Measurements from ENCODE around the gene UHMK1.
"Not testable (repeated sequence)": the region's sequence is repeated elsewhere in the genome, so short reads cannot be mapped to it uniquely, and the experiment has no call there.

Gene UHMK1

DNA sequence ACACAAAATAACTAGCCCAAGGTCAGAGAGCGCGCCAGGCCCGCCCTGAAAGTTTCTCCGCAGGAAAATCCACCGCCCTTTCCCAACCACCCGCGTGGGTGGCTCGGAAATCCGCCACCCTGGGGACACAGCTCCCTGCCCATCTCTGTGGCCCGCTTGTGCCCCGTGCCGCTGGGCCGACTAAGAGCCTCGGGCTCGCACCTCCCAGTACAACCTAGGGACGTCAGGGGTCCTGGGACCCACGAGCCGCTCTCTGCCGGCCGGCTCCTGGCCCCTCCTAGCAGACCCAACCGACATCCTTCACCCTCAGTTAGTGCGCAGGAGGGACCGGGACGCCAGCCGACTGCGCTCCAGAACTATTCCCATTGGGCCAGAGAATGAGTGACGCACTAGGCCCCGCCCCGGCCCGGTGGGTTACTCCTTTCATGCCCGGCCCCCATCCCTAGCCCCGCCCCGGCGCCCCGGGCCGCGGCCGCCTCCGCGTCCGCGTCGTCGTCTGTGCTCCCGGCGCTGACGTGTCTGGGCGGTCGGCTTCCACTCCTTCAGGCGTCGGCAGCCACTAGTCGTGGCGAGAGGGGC, 63.5 kb downstream of the UHMK1 start:
- FAIRE-seq (peak; percentile 96), DNase-seq (ENCODE audit: insufficient read length, low spot score) (peak; percentile 85)
- no peak for TF ChIP-seq SPI1 (IDR thresholded peaks at IDR 0.05; ENCODE audit: low read depth, low read length)
- TF ChIP-seq POU2F2 (IDR thresholded peaks at IDR 0.05; ENCODE audit: low read depth, low read length) = 0 out of 2 replicates have a peak, but pooled peaks have one; percentile 30
- TF ChIP-seq POLR2AphosphoS5 (IDR thresholded peaks at IDR 0.05; ENCODE audit: low read depth, low read length) = peak; percentile 59; the same call in 1 of the 2 replicates

DNA sequence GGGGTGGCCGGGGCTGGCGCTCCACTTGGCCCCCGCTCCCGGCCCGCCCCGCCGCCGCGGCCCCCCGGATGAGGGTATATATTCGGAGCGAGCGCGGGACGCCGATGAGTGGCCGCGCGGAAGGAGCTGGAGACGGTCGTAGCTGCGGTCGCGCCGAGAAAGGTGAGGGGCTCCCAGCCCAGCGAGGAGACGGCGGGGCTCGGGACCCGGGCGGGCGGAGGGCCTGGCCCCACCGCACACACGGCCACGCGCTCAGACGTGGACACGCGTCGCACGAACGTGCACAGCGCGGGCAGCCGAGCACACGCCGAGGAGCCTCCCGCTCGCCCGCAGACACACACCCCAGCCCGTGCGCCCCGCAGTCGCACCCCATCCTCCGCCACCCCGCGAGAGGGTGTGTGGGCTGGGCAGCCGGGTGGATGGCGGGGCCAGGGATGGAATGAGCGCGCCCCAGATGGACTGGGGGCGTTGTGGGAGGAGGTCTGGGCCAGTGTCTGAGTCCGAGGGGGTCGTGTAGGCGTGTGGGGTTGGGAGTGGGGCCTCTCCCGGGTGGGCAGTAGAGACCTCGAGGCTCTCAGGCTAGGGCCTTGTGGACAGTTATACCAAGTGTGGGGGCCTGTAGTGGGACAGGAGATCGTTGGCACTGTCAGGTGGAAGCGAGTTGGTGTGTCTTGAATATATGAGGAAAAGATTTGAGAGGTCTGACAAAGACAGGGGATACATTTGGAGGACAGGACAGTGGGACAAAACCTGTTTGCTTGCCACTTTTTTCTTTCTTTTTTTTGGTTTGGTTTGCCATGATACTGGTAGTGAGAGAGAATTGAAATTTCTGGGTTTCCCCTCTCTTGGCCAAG, 64.2 kb downstream of the UHMK1 start, which contains the start of gene UAP1:
UAP1 (plus strand) TSS at position 107 of the 854 bp plus-strand sequence. CDS start 4,347 bp downstream, outside the sequence.
- TF ChIP-seq SPI1 (IDR thresholded peaks at IDR 0.05; ENCODE audit: low read depth, low read length) = no peak
- TF ChIP-seq POLR2AphosphoS5 (IDR thresholded peaks at IDR 0.05; ENCODE audit: low read depth, low read length) = peak; percentile 69; the same call in 1 of the 2 replicates
- no peak for TF ChIP-seq POU2F2 (IDR thresholded peaks at IDR 0.05; ENCODE audit: low read depth, low read length)
- 0 out of 2 replicates have a peak, but pooled peaks have one; percentile 7 for TF ChIP-seq TAF1 (IDR thresholded peaks at IDR 0.05; ENCODE audit: low read depth, low read length)
- TF ChIP-seq POLR2A (IDR thresholded peaks at IDR 0.05; ENCODE audit: low read depth, low read length) = no peak; the same call in 1 of the 2 replicates
- TF ChIP-seq PAX5 (IDR thresholded peaks at IDR 0.05; ENCODE audit: insufficient read depth, low read length, severe bottlenecking) = no peak
- FAIRE-seq (no peak), DNase-seq (ENCODE audit: insufficient read length, low spot score) (peak; percentile 24)

DNA sequence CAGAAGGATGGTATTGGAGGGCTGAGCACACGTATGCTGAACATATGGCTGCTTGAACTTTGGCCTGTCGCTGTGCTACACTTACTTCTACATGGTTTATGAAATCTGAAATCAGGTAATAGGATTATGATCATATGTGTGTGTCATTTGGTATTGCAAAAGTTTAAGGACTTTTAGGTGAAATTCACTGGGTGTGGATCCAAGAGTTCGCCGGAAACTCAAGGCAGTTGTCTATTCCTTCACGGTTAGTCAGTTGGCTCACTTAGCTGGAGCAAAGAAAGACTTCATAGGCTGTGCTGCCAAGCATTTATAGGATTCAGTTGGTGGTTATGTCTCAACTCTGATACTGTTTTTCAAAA, 64.8 kb downstream of the UHMK1 start:
- peak; percentile 31 for FAIRE-seq

DNA sequence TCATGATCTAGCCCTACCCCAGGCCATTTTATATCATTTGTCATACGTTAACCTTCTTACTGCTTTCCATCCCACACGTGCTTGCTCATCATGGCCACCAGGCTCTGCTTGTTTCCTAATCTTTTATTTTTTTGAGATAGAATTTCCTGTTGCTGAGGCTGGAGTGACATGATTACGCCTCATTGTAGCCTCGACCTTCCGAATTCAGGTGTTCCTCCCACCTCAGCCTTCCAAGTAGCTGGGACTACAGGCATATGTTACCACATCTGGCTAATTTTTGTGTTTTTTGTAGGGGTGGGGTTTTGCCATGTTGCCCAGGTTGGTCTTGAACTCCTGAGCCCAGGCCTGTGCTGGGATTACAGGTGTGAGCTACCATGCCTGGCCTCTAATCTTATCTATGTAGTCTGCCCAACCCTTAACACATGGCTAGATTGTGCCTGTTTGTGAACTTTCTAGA, 67.2 kb downstream of the UHMK1 start:
- FAIRE-seq (no peak), DNase-seq (ENCODE audit: insufficient read length, low spot score) (no peak)
- no peak for TF ChIP-seq SPI1 (IDR thresholded peaks at IDR 0.05; ENCODE audit: low read depth, low read length)

More for the DNA sequence above, 64.8 kb downstream of the UHMK1 start:
- DNase-seq (ENCODE audit: insufficient read length, low spot score) = no peak
- TF ChIP-seq POU2F2 (IDR thresholded peaks at IDR 0.05; ENCODE audit: low read depth, low read length) (no peak), PAX5 (IDR thresholded peaks at IDR 0.05; ENCODE audit: insufficient read depth, low read length, severe bottlenecking) (no peak), POLR2AphosphoS5 (IDR thresholded peaks at IDR 0.05; ENCODE audit: low read depth, low read length) (no peak), TAF1 (IDR thresholded peaks at IDR 0.05; ENCODE audit: low read depth, low read length) (no peak), POLR2A (IDR thresholded peaks at IDR 0.05; ENCODE audit: low read depth, low read length) (no peak), SPI1 (IDR thresholded peaks at IDR 0.05; ENCODE audit: low read depth, low read length) (no peak)

DNA sequence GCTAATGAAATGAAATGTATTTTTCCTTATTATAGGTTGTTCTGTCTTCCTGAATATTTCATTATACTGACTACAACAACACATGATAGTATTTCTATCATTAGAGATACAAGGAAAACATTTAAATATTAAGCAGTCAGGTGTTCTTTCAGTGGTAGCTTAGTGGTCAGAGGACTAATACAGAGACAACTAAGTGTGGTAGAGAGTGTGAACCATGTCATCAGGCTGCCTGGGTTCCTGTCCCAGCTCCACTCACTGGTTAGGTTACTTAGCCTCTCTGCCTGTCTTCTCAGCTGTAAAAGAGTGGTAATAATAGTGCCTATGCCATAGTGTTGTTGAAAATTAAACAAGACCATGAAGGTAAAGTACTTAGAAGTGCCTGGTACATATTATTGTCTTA, 67.8 kb downstream of the UHMK1 start:
- DNase-seq (ENCODE audit: insufficient read length, low spot score) (no peak), FAIRE-seq (no peak)
- TF ChIP-seq POLR2A (IDR thresholded peaks at IDR 0.05; ENCODE audit: low read depth, low read length) (no peak), SPI1 (IDR thresholded peaks at IDR 0.05; ENCODE audit: low read depth, low read length) (no peak), POU2F2 (IDR thresholded peaks at IDR 0.05; ENCODE audit: low read depth, low read length) (no peak), POLR2AphosphoS5 (IDR thresholded peaks at IDR 0.05; ENCODE audit: low read depth, low read length) (no peak), PAX5 (IDR thresholded peaks at IDR 0.05; ENCODE audit: insufficient read depth, low read length, severe bottlenecking) (no peak), TAF1 (IDR thresholded peaks at IDR 0.05; ENCODE audit: low read depth, low read length) (no peak)

DNA sequence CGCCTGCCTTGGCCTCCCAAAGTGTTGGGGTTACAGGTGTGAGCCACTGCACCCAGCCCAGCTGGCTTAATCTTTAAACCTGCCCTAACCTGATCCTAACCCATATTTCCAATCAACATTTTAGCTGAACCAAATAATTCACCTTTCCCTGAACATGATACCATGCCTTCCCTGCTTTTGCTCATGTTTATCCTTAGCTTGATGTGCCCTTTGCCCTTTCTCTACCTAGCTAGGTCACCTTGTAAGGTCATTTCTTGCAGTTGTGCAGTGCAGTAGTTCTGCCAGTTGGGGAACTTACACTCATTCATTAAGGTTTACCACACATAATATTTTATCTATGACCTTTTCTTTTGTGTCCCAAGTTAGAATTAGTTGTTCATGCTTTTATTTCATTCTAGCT, 69.3 kb downstream of the UHMK1 start:
- DNase-seq (ENCODE audit: insufficient read length, low spot score) (no peak), FAIRE-seq (no peak)
- TF ChIP-seq SPI1 (IDR thresholded peaks at IDR 0.05; ENCODE audit: low read depth, low read length) (no peak), PAX5 (IDR thresholded peaks at IDR 0.05; ENCODE audit: insufficient read depth, low read length, severe bottlenecking) (no peak), POLR2AphosphoS5 (IDR thresholded peaks at IDR 0.05; ENCODE audit: low read depth, low read length) (no peak), POU2F2 (IDR thresholded peaks at IDR 0.05; ENCODE audit: low read depth, low read length) (no peak), TAF1 (IDR thresholded peaks at IDR 0.05; ENCODE audit: low read depth, low read length) (no peak), POLR2A (IDR thresholded peaks at IDR 0.05; ENCODE audit: low read depth, low read length) (no peak)

DNA sequence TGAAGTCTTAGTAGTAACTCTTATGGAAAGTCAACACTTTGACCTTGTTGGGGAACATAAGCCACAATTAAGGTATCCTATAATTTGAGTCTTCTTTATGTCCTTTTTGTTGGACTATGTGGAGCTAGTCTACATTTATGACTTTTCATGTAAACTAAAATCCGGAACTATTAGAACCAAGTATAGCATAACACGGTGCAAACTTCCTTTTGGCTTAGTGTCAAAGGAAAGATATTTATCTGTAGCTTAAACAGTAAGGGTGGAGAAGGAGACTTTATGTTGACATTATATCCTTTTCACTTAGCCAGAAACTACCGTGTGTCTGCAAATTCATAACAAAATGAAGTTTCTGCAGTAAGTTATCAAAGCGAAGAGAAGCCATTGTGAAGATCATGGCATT, 71.2 kb downstream of the UHMK1 start:
- DNase-seq (ENCODE audit: insufficient read length, low spot score) (no peak), FAIRE-seq (no peak)
- TF ChIP-seq SPI1 (IDR thresholded peaks at IDR 0.05; ENCODE audit: low read depth, low read length) (no peak), POU2F2 (IDR thresholded peaks at IDR 0.05; ENCODE audit: low read depth, low read length) (no peak), TAF1 (IDR thresholded peaks at IDR 0.05; ENCODE audit: low read depth, low read length) (no peak), PAX5 (IDR thresholded peaks at IDR 0.05; ENCODE audit: insufficient read depth, low read length, severe bottlenecking) (no peak)

DNA sequence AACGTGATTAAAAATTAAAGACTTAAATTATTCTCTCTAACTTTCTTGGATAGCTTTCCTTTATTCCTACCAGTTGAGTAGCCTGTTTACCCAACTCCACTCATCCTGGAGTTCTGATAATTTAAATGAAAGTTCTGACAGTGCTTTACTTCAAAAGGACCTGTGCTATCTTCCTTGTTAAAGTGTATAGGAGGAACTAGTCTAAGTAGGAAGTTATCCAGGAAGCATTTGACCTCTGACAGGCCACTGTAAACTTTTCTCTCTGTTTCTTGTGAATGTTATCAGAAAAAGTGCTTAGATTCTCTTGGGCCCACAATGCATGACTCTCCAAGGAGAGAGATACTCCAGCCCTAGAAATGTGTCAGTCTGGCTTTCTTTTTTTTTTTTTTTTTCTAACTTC, 73.1 kb downstream of the UHMK1 start:
- FAIRE-seq (no peak), DNase-seq (ENCODE audit: insufficient read length, low spot score) (no peak)
- no peak for TF ChIP-seq POU2F2 (IDR thresholded peaks at IDR 0.05; ENCODE audit: low read depth, low read length)
- TF ChIP-seq SPI1 (IDR thresholded peaks at IDR 0.05; ENCODE audit: low read depth, low read length) = no peak
- TF ChIP-seq PAX5 (IDR thresholded peaks at IDR 0.05; ENCODE audit: insufficient read depth, low read length, severe bottlenecking) = no peak

DNA sequence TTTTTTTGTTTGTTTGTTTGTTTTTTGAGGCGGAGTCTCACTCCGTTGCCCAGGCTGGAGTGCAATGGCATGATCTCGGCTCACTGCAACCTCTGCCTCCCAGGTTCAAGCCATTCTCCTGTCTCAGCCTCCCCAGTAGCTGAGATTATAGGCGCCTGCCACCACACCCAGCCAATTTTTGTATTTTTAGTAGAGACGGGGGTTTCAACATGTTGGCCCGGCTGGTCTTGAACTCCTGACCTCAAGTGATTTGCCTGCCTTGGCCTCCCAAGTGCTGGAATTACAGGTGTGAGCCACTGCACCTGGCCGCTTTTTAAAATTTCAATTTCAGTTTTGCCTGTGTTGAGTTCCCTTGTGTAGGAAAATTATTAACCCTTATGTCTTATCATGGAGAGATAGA, 73.5 kb downstream of the UHMK1 start:
- not testable (repeated sequence) for DNase-seq (ENCODE audit: insufficient read length, low spot score); FAIRE-seq

DNA sequence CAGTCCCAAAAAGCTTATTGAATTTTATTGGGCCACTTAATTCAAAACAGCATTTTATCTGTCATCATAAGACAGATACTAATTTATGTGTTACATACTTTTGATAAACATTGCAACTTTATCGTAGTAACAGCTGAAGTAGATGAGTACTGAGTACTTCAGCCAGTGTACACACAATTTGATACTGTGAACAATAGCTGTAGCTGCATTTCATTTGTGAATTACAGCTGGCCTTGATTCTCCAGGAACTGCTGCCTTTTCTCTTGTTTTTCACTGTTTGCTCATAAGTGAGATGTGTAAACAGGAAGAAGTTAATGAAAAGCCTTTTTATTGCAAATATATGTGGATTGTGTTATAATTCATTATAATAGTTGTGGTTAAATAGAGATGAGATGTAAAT, 74.1 kb downstream of the UHMK1 start:
- TF ChIP-seq POLR2A (IDR thresholded peaks at IDR 0.05; ENCODE audit: low read depth, low read length) (no peak), POU2F2 (IDR thresholded peaks at IDR 0.05; ENCODE audit: low read depth, low read length) (no peak), SPI1 (IDR thresholded peaks at IDR 0.05; ENCODE audit: low read depth, low read length) (no peak), POLR2AphosphoS5 (IDR thresholded peaks at IDR 0.05; ENCODE audit: low read depth, low read length) (no peak), PAX5 (IDR thresholded peaks at IDR 0.05; ENCODE audit: insufficient read depth, low read length, severe bottlenecking) (no peak), TAF1 (IDR thresholded peaks at IDR 0.05; ENCODE audit: low read depth, low read length) (no peak)
- no peak for FAIRE-seq
- DNase-seq (ENCODE audit: insufficient read length, low spot score) = no peak

All from GM12891 (cell line).